RWPE2 (cell line): ENCODE measurements around the gene RAVER1.

Experiments used
- ATAC-seq: fragments of 200-7000 bp; cut with Tn5 transposase; 3 replicates; pipeline ENCODE4 v1.9.1; 2021; ENCODE audit warnings: low read depth
- DNase-seq: peaks from one replicate; pipeline ENCODE4 v3.0.0-alpha.2; 2020; ENCODE audit warnings: low spot score
- H3K27ac ChIP-seq: fragments of 450-650 bp; 2 replicates; pipeline ENCODE4 v1.5.1; 2017; ENCODE audit warnings: mild to moderate bottlenecking; ENCODE audit not compliant: poor library complexity, severe bottlenecking
- H3K27me3 ChIP-seq: fragments of 250-450 bp; sonication (Bioruptor Pico); 2 replicates; pipeline ENCODE4 v1.5.1; 2021; ENCODE audit warnings: mild to moderate bottlenecking, moderate library complexity; ENCODE audit not compliant: insufficient read depth, poor library complexity, severe bottlenecking
- H3K36me3 ChIP-seq: fragments of 250-450 bp; sonication (Bioruptor Pico); 2 replicates; pipeline ENCODE4 v1.5.1; 2020; ENCODE audit warnings: low read depth, mild to moderate bottlenecking, moderate library complexity
- H3K4me1 ChIP-seq: fragments of 250-450 bp; sonication (Bioruptor Pico); 2 replicates; pipeline ENCODE4 v1.5.1; 2021; ENCODE audit warnings: mild to moderate bottlenecking, moderate library complexity; ENCODE audit not compliant: insufficient read depth, poor library complexity, severe bottlenecking
- H3K4me3 ChIP-seq: fragments of 250-450 bp; sonication (Bioruptor Pico); 2 replicates; pipeline ENCODE4 v1.5.1; 2021; ENCODE audit warnings: mild to moderate bottlenecking, moderate library complexity; ENCODE audit not compliant: severe bottlenecking
- H3K9me3 ChIP-seq: fragments of 250-450 bp; sonication (Bioruptor Pico); 2 replicates; pipeline ENCODE4 v1.5.1; 2021; ENCODE audit warnings: mild to moderate bottlenecking, moderate library complexity; ENCODE audit not compliant: severe bottlenecking
- TF ChIP-seq, protein P1 (sequence below): fragments of 450-650 bp; IDR thresholded peaks from one replicate; pipeline ENCODE4 v1.5.1; 2017; ENCODE audit warnings: mild to moderate bottlenecking, moderate library complexity; ENCODE audit not compliant: poor library complexity, severe bottlenecking

The RAVER1 gene

DNA sequence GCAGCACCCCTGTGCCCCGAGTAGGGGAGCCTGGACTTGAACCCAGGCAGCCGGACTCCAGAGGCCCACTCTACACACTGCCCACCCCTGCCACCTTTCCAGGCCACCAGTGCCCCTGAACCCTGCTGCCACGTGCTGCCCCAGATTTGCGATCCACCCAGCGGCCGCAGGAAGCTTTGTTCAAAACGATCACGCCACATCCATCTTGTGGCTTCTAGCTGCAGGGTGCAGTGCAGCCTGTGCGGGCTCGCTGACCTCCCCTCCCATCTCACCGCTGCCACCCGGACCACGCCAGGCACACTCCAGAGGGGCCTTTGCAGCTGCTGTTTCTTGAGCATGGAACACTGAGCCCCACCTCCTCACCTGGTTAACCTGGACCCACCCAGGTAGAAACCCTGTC is 3.8 kb downstream of the RAVER1 start:
- H3K36me3 ChIP-seq, result peaks cover 71% of the 10 kb centered on the region
- no peaks in the 10 kb centered on the region for H3K4me1 ChIP-seq
- ATAC-seq (no peak), DNase-seq (no peak)
- H3K4me3 ChIP-seq, result no peak overlapping the region
- TF ChIP-seq, protein P1, sequence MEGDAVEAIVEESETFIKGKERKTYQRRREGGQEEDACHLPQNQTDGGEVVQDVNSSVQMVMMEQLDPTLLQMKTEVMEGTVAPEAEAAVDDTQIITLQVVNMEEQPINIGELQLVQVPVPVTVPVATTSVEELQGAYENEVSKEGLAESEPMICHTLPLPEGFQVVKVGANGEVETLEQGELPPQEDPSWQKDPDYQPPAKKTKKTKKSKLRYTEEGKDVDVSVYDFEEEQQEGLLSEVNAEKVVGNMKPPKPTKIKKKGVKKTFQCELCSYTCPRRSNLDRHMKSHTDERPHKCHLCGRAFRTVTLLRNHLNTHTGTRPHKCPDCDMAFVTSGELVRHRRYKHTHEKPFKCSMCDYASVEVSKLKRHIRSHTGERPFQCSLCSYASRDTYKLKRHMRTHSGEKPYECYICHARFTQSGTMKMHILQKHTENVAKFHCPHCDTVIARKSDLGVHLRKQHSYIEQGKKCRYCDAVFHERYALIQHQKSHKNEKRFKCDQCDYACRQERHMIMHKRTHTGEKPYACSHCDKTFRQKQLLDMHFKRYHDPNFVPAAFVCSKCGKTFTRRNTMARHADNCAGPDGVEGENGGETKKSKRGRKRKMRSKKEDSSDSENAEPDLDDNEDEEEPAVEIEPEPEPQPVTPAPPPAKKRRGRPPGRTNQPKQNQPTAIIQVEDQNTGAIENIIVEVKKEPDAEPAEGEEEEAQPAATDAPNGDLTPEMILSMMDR, result no peak
- no peaks in the 10 kb centered on the region for H3K27me3 ChIP-seq
- no peaks in the 10 kb centered on the region for H3K9me3 ChIP-seq
- H3K27ac ChIP-seq, result no peak overlapping the region

DNA sequence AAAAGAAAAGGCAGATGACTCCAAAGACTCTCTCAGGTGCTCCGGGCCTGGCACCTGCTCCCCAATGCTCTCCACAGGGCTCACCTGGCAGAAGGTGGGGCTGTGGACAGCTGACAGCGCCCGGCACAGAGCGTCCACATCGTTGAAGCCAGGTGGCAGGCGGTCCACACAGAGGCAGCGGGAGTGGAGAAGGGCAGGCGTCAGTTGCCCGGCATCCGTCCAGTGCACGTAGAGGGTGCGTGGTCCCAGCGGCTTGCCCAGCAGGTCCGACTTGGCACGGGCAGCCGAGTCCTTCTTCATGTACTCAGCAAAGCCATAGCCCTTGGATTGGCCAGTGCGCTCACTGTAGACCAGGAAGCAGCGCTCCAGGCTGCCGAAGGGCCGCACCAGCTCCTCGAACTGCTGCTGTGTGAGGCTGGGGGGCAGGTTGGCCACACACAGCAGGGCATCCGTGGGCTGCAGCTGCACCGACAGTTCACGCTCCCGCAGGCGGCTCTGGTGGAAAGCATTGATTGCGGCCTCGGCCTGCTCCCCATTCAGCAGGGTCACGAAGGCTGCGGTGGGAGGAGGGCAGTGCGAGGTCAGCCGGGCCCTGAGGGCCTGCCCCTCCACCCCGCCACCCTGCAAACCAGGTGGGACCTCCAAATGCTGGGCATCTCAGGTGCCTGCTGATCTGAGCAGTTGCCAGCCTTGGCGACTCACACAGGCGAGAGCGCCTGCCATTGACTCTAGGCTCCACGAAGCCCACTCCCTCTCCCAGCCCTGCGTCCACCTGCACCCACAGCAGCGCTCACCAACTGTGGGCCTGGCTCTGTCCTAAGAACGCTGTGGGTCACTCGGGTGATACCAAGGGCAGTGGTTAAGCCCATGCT is 4.5 kb downstream of the RAVER1 start:
- Histone ChIP-seq H3K27ac (no peak overlapping the region), H3K4me1 (no peaks in the 10 kb centered on the region), H3K9me3 (no peaks in the 10 kb centered on the region), H3K4me3 (no peak overlapping the region), H3K36me3 (peaks cover 75% of the 10 kb centered on the region), H3K27me3 (no peaks in the 10 kb centered on the region)
- ATAC-seq (no peak), DNase-seq (no peak)
- TF ChIP-seq, protein P1, result no peak

DNA sequence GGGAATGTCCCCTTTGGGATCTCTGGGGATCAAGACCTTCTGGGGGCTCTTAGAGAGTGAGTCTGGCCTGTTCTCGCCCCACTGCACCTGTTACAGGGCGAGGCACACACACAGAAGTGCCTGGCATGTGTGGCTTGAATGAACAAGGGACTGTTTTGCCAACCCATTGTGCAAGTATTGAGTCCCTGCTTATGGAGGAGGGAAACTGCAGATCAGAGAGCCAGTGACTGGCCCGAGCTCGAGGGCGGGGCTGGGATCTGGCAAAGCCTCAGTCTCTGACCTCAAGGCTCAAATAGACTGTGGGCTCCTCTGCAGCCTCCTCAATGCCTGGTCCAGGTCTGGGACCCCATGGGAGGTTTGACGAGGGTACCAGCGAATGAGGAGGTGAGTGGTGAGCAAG is 5.5 kb downstream of the RAVER1 start:
- H3K36me3 ChIP-seq, result peaks cover 84% of the 10 kb centered on the region

DNA sequence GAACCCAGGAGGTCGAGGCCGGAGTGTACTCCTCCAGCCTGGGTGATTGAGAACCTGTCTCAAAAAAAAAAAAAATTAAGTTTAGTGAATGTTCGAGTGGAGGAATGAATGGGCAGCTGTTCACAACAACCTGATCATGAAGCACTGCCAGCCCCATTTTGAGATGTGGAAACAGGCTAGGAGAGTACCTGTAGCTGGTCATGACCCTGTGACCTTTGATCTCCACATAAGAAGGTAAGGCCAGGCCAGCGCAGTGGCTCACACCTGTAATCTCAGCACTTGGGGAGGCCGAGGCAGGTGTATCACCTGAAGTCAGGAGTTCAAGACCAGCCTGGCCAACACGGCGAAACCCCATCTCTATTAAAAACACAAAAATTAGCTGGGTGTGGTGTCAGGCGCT is 7.6 kb downstream of the RAVER1 start:
- no peaks in the 10 kb centered on the region for H3K4me1 ChIP-seq
- no peak overlapping the region for H3K27ac ChIP-seq
- H3K4me3 ChIP-seq, result no peak overlapping the region
- no peaks in the 10 kb centered on the region for H3K9me3 ChIP-seq
- ATAC-seq (no peak), DNase-seq (no peak)
- TF ChIP-seq, protein P1, result no peak
- H3K27me3 ChIP-seq, result no peaks in the 10 kb centered on the region
- H3K36me3 ChIP-seq, result peaks cover 90% of the 10 kb centered on the region

More for the DNA sequence above, 5.5 kb downstream of the RAVER1 start:
- DNase-seq (no peak), ATAC-seq (no peak)
- TF ChIP-seq, protein P1, result no peak
- H3K4me1 ChIP-seq, result no peaks in the 10 kb centered on the region
- H3K9me3 ChIP-seq, result no peaks in the 10 kb centered on the region
- H3K27ac ChIP-seq, result no peak overlapping the region
- H3K27me3 ChIP-seq, result no peaks in the 10 kb centered on the region
- no peak overlapping the region for H3K4me3 ChIP-seq
